HepG2 (cell line): Measurements from ENCODE around the gene NOC4L. TPM values are rescaled to one million over a fixed set of nuclear protein-coding genes. Genes with fewer than 3 reads are reported as not detected.

Experiments
- ATAC-seq: fragments of 200-7000 bp; cut with Tn5 transposase; 3 replicates; pipeline ENCODE4 v1.9.1; 2020; ENCODE audit warnings: mild to moderate bottlenecking, moderate library complexity
- BruUV-seq: library from RNA; stranded (reverse); fragments of 400-500 nt; replicated peaks from 2 replicates; lab custom pipeline; 2021; lab: Mats Ljungman, UMichigan
- CTCF ChIA-PET: fragments of 300-600 bp; formaldehyde crosslinking; extraction: SDS; loops from one replicate; lab custom pipeline; 2021; ENCODE audit warnings: low total read pairs, inconsistent platforms, low intra/inter-chr PET ratio; lab: Yijun Ruan, JAX
- POLR2A ChIA-PET: fragments of 350-600 bp; sonication (Branson Sonifier 250); formaldehyde crosslinking; loops from one replicate; lab custom pipeline; 2020; ENCODE audit warnings: antibody characterized with exemption, inconsistent platforms; lab: Yijun Ruan, JAX
- DNase-seq: peaks from one replicate; pipeline ENCODE4 v3.0.0-alpha.2; 2015; ENCODE audit warnings: low spot score
- FAIRE-seq: peaks from 3 replicates; lab custom pipeline; 2011; peaks lifted over from hg19 to GRCh38; lab: Jason Lieb, UNC
- H2AFZ ChIP-seq: one replicate; pipeline ENCODE4 v1.6.1; 2011; ENCODE audit warnings: low read length, inconsistent platforms
- H3K27ac ChIP-seq: fragments of 300-600 bp; 3 replicates; pipeline ENCODE4 v1.8.0; 2011; ENCODE audit warnings: mixed run types, mild to moderate bottlenecking, mixed read lengths, low read length, inconsistent platforms; ENCODE audit not compliant: insufficient read depth; ENCODE audit errors: extremely low read length
- H3K27me3 ChIP-seq, 2 experiments: fragments of 200-600 bp in 1 of 2; 2 replicates in 1 of 2; 3 replicates in 1 of 2; pipeline versions ENCODE4 v1.6.0 to v1.8.0; 2011; ENCODE audit warnings: low read length in 2 of 2, mild to moderate bottlenecking in 2 of 2, moderate library complexity in 2 of 2, inconsistent platforms in 1 of 2; ENCODE audit not compliant: insufficient read depth in 2 of 2, control insufficient read depth in 1 of 2
- H3K36me3 ChIP-seq, 2 experiments: fragments of 200-600 bp in 1 of 2; replicated peaks in 1 of 2; 2 replicates in 1 of 2; 3 replicates in 1 of 2; pipeline versions ENCODE4 v1.5.1 to v1.8.0; 2011; ENCODE audit warnings: low read length in 2 of 2, inconsistent platforms in 1 of 2; ENCODE audit not compliant: insufficient read depth in 2 of 2, control insufficient read depth in 1 of 2
- H3K4me1 ChIP-seq: 2 replicates; pipeline ENCODE4 v1.5.1; 2012; ENCODE audit warnings: low read length, inconsistent platforms; ENCODE audit not compliant: insufficient read depth
- H3K4me2 ChIP-seq: 2 replicates; pipeline ENCODE4 v1.6.0; 2011; ENCODE audit warnings: low read depth, low read length, inconsistent platforms
- H3K4me3 ChIP-seq, 3 experiments: fragments of 200-600 bp in 1 of 3; sonication (generic), shearing (Covaris generic) in 1 of 3; replicated peaks in 1 of 3; 2 replicates each; pipeline ENCODE4 v1.5.1; 2011 to 2016; ENCODE audit warnings: low read length in 3 of 3, inconsistent platforms in 2 of 3, low read depth in 2 of 3, mild to moderate bottlenecking in 2 of 3, control low read depth in 1 of 3, mixed read lengths in 1 of 3; ENCODE audit not compliant: insufficient read depth in 1 of 3
- H3K79me2 ChIP-seq: one replicate; pipeline ENCODE4 v1.6.1; 2011; ENCODE audit warnings: low read length, inconsistent platforms; ENCODE audit not compliant: insufficient read depth
- H3K9ac ChIP-seq: 2 replicates; pipeline ENCODE4 v1.6.0; 2011; ENCODE audit warnings: mild to moderate bottlenecking, low read depth, low read length, inconsistent platforms; ENCODE audit not compliant: insufficient read depth
- H3K9me3 ChIP-seq: 2 replicates; pipeline ENCODE4 v1.5.1; 2012; ENCODE audit warnings: mild to moderate bottlenecking, low read length
- H4K20me1 ChIP-seq: 2 replicates; pipeline ENCODE4 v1.6.0; 2011; ENCODE audit warnings: inconsistent platforms, mild to moderate bottlenecking, low read length, moderate library complexity; ENCODE audit not compliant: insufficient read depth
- AHR ChIP-seq: IDR thresholded peaks from 2 replicates; pipeline ENCODE4 v1.6.1; 2018; ENCODE audit warnings: missing genetic modification reagents, missing compliant biosample characterization
- ARID3A ChIP-seq: IDR thresholded peaks from 2 replicates; pipeline ENCODE4 v1.6.1; 2012; ENCODE audit warnings: low read depth, low read length, improper control_type of control experiment
- RXRA ChIP-seq: sonication (generic); formaldehyde crosslinking; IDR thresholded peaks from 2 replicates; pipeline ENCODE4 v1.5.1; 2020; ENCODE audit warnings: missing genetic modification reagents
- SRSF4 ChIP-seq: fragments of 200-400 bp; formaldehyde crosslinking; IDR thresholded peaks from one replicate; pipeline ENCODE4 v1.6.1; 2018; ENCODE audit warnings: mild to moderate bottlenecking, low read depth, low read length, moderate library complexity; ENCODE audit not compliant: poor library complexity, severe bottlenecking
- ZBTB39 ChIP-seq: sonication (generic); formaldehyde crosslinking; IDR thresholded peaks from 2 replicates; pipeline ENCODE4 v1.5.0; 2020; ENCODE audit warnings: missing genetic modification reagents
- ZNF362 ChIP-seq: sonication (generic); formaldehyde crosslinking; IDR thresholded peaks from 2 replicates; pipeline ENCODE4 v1.4.0; 2020; ENCODE audit warnings: missing genetic modification reagents, mild to moderate bottlenecking, borderline replicate concordance
- WGBS: methylation state at CpG from one replicate; pipeline ENCODE4 v1.1.6; 2017; ENCODE audit warnings: low lambda C conversion rate; 5-methylcytosine and 5-hydroxymethylcytosine counted together
- in situ Hi-C: cut with HindIII; loops from 2 replicates; pipeline ENCODE4 v1.10.0; 2017; ENCODE audit warnings: low pct_unique_long_range_greater_than_20kb; ENCODE audit not compliant: extremely low pct_ligation_motif_present
- intact Hi-C: fragments of 100-400 bp; cut with micrococcal nuclease; formaldehyde crosslinking; loops from one replicate; pipeline ENCODE4 v1.10.0; 2022; ENCODE audit not compliant: unreplicated experiment
- polyA plus RNA-seq, 8 experiments: library from polyadenylated mRNA; depleted of rRNA in 3 of 8; stranded (reverse) in 7 of 8; unstranded in 1 of 8; fragments of >200 nt; fragmentation: Illumina TruSeq in 4 of 8; extraction: Trizol in 4 of 8; gene quantifications; 2 replicates each; pipeline versions ENCODE4 v1.2.1 to v1.2.3, GENCODE V29; 2011 to 2016; ENCODE audit warnings: low read depth in 4 of 8, missing spikeins in 1 of 8, mixed read lengths in 1 of 8; ENCODE audit not compliant: insufficient read depth in 1 of 8
- total RNA-seq, 5 experiments: library from RNA; depleted of rRNA; stranded (reverse); fragments of >200 nt; fragmentation: Illumina TruSeq; extraction: Trizol; gene quantifications; 2 replicates each; pipeline ENCODE4 v1.2.3, GENCODE V29; 2016; ENCODE audit warnings: low read depth in 1 of 5

The NOC4L gene
- total and polyA plus RNA-seq, 2 of the 13 experiments (the other 11 are each of a cell fraction or from before 2014, with no cell fraction given), result 4.3 to 14.6 TPM

GRCh38 chr12:132170637-132171292 is 26.5 kb downstream of the NOC4L start (continued):
- TF ChIP-seq SRSF4, result no peak
- TF ChIP-seq AHR (CRISPR knock-in tag), result no peak

- Histone ChIP-seq H3K9ac (no peak overlapping the region), H3K4me3 (no peak overlapping the region), H3K4me2 (no peak overlapping the region), H3K79me2 (no peaks in the 10 kb centered on the region), H2AFZ (no peak overlapping the region), H3K27ac (no peak overlapping the region), H3K36me3 (no peaks in the 10 kb centered on the region), H3K4me1 (no peaks in the 10 kb centered on the region), H3K9me3 (no peaks in the 10 kb centered on the region), H3K27me3 (peaks cover 27 to 75% of the 10 kb centered on the region in 2 experiments; a peak in 4 of 5 replicates), H4K20me1 (peaks cover 4% of the 10 kb centered on the region; the same call in 1 of the 2 replicates)
- no peak for TF ChIP-seq RXRA (CRISPR knock-in tag)
- TF ChIP-seq ARID3A, result no peak
- no peak for TF ChIP-seq ZNF362 (CRISPR knock-in tag)
- no peak for TF ChIP-seq ZBTB39
- WGBS, result no CpG with 5 or more reads among the region's 24 CpGs
- in situ Hi-C loops, result no loop called here
- intact Hi-C loops, result no loop called here
- ChIA-PET CTCF (no interaction called here), POLR2A (no interaction called here)
- FAIRE-seq, result no peak
- BruUV-seq, result no TSS peak
- ATAC-seq, result no peak
- DNase-seq, result no peak
Observed at GRCh38 chr12:132171293-132171967, 27.2 kb downstream of the NOC4L start.
